ENCODE measurements around the gene ABCB10.

ABCB10 gene

GRCh38 chr1:229578168-229579058, 19.9 kb upstream of the ABCB10 start:
- Histone ChIP-seq H3K79me2 (ENCODE audit: insufficient read depth, low read depth) (no peaks in the 10 kb centered on the region), H2AFZ (ENCODE audit: low read depth) (no peak overlapping the region), H3K4me1 (ENCODE audit: low read depth, poor library complexity, severe bottlenecking) (no peaks in the 10 kb centered on the region), H3K9ac (no peak overlapping the region), H3K4me3 (IDR thresholded peaks at IDR 0.05; ENCODE audit: insufficient read depth, low read depth, low read length) (no peak overlapping the region), H3K36me3 (ENCODE audit: insufficient read depth) (no peaks in the 10 kb centered on the region), H3K4me2 (no peak overlapping the region), H3K27me3 (ENCODE audit: insufficient read depth, low read depth) (no peaks in the 10 kb centered on the region), H4K20me1 (ENCODE audit: insufficient read depth) (no peaks in the 10 kb centered on the region), H3K27ac (no peak overlapping the region)
- no peak for TF ChIP-seq CTCF (conservative IDR thresholded peaks at IDR 0.05; ENCODE audit: low read depth, low read length)

DNA sequence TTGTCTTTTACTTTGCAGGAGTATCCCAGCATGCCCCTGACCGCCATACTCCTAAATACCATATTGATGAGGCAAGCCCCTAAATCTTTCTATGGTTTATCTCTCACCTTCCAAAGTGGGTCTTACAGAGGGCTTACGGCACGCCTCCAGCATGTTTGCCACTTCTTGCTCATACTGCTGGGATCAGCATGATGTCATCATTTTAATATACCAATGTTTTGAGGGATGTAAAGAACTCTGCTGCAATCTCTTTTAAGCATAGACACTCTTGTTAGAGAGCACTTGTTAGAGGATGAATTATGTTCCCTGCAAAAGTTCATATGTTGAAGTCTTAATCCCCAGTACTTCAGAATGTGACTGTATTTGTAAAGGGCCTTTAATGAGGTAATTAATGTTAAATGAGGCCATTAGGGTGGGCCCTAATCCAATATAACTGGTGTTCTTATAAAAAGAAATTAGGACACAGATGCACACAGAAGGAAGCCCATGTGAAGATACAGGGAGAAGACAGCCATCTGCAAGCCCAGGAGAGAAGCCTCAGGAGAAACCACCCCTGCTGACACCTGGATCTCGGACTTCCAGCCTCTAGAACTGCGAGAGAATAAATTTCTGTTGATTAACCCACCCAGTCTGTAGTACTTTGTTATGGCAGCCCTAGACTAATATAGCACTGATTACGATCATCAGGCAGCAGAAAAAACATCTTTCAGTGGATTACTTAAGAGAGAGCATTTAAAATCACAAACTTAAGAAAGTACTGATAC, 16.4 kb upstream of the ABCB10 start:
- TF ChIP-seq CTCF (conservative IDR thresholded peaks at IDR 0.05; ENCODE audit: low read depth, low read length), result no peak
- H3K4me2 ChIP-seq, result no peak overlapping the region
- no peak overlapping the region for H3K9ac ChIP-seq
- no peak overlapping the region for H2AFZ ChIP-seq (ENCODE audit: low read depth)
- H3K27ac ChIP-seq, result no peak overlapping the region
- H3K4me3 ChIP-seq (IDR thresholded peaks at IDR 0.05; ENCODE audit: insufficient read depth, low read depth, low read length), result no peak overlapping the region
- H4K20me1 ChIP-seq (ENCODE audit: insufficient read depth), result no peaks in the 10 kb centered on the region
- H3K79me2 ChIP-seq (ENCODE audit: insufficient read depth, low read depth), result no peaks in the 10 kb centered on the region
- no peaks in the 10 kb centered on the region for H3K36me3 ChIP-seq (ENCODE audit: insufficient read depth)
- peaks cover 5% of the 10 kb centered on the region for H3K4me1 ChIP-seq (ENCODE audit: low read depth, poor library complexity, severe bottlenecking)
- no peaks in the 10 kb centered on the region for H3K27me3 ChIP-seq (ENCODE audit: insufficient read depth, low read depth)

DNA sequence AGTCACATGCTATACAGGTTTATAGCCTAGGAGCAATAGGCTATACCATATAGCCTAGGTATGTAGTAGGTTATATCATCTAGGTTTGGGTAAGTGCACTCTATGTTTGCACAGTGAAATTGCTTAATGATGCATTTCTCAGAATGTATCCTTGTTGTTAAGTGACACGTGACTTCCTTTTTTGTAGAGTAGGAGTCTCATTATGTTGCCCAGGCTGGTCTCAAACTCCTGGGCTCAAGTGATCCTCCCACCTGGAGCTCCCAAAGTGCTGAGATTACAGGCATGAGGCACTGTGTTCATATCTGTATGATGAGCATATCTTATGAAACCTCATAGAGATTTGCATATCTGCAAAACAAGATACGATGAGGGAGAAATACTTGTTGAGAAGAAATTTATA, 13.8 kb upstream of the ABCB10 start:
- H3K79me2 ChIP-seq (ENCODE audit: insufficient read depth, low read depth), result no peaks in the 10 kb centered on the region
- H3K27me3 ChIP-seq (ENCODE audit: insufficient read depth, low read depth), result no peaks in the 10 kb centered on the region
- peaks cover 5% of the 10 kb centered on the region for H3K4me1 ChIP-seq (ENCODE audit: low read depth, poor library complexity, severe bottlenecking)
- H4K20me1 ChIP-seq (ENCODE audit: insufficient read depth), result no peaks in the 10 kb centered on the region
- no peak overlapping the region for H3K4me3 ChIP-seq (IDR thresholded peaks at IDR 0.05; ENCODE audit: insufficient read depth, low read depth, low read length)
- H3K4me2 ChIP-seq, result no peak overlapping the region
- no peak for TF ChIP-seq CTCF (conservative IDR thresholded peaks at IDR 0.05; ENCODE audit: low read depth, low read length)
- H3K9ac ChIP-seq, result no peak overlapping the region
- no peak overlapping the region for H2AFZ ChIP-seq (ENCODE audit: low read depth)
- H3K36me3 ChIP-seq (ENCODE audit: insufficient read depth), result no peaks in the 10 kb centered on the region
- no peak overlapping the region for H3K27ac ChIP-seq

DNA sequence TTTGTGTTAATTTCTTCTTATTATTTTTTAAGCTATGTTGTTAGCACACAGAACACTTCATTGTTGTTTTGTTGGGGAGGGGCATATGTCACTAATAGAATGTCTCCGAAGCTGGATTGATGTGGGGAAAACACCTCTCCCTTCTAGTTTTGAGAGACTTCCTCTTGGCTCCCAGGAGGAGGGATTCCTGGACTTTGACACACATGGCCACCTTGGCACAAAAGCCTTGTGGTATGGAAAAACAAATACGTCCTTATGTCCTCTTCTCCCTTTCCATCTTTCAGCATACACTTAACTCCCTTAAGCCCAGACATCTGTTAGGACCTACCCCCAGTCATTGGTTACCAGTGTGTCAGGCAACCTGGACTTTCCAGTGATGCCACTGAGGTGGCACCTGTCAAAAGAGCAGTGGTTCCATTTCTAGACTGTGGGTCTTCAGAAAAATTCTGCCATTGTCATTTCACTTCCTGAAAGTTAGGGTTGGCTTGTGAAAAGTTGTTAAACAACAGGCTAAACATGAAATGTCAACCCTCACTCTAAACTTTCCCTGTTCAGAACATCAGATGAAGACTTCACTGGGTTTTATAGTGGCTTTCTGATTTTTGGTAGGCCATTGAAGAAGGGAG, 12.5 kb upstream of the ABCB10 start:
- Histone ChIP-seq H3K27ac (no peak overlapping the region), H4K20me1 (ENCODE audit: insufficient read depth) (no peaks in the 10 kb centered on the region), H3K27me3 (ENCODE audit: insufficient read depth, low read depth) (no peaks in the 10 kb centered on the region), H3K79me2 (ENCODE audit: insufficient read depth, low read depth) (no peaks in the 10 kb centered on the region), H3K4me1 (ENCODE audit: low read depth, poor library complexity, severe bottlenecking) (peaks cover 5% of the 10 kb centered on the region), H3K4me3 (IDR thresholded peaks at IDR 0.05; ENCODE audit: insufficient read depth, low read depth, low read length) (no peak overlapping the region), H3K9ac (no peak overlapping the region), H3K36me3 (ENCODE audit: insufficient read depth) (no peaks in the 10 kb centered on the region), H3K4me2 (no peak overlapping the region), H2AFZ (ENCODE audit: low read depth) (no peak overlapping the region)
- no peak for TF ChIP-seq CTCF (conservative IDR thresholded peaks at IDR 0.05; ENCODE audit: low read depth, low read length)
